Adrenal gland (tissue), 12 donors: Measurements from ENCODE around the gene APOB. TPM values are rescaled to one million over a fixed set of nuclear protein-coding genes. Genes with fewer than 3 reads are reported as not detected.

Experiments used
- DNase-seq, 7 donors: peaks; one replicate each; pipeline ENCODE4 v3.0.0-alpha.2; 2019 to 2020
- H3K27ac ChIP-seq, 5 donors: fragments of 200-600 bp; sonication (generic) in 4 of 5; 1 replicate in 3 of 5; 2 replicates in 2 of 5; pipeline versions ENCODE4 v1.5.1 to v1.8.0; 2016 to 2020; ENCODE audit warnings: mild to moderate bottlenecking in 1 of 5
- H3K27me3 ChIP-seq: fragments of 200-600 bp; 2 replicates; pipeline ENCODE4 v1.8.0; 2021
- H3K36me3 ChIP-seq, 2 donors: fragments of 200-600 bp; replicated peaks in 1 of 2; 1 replicate in 1 of 2; 2 replicates in 1 of 2; pipeline versions ENCODE4 v1.5.1 to v1.8.0; 2018 to 2022
- H3K4me1 ChIP-seq, 2 donors: fragments of 200-600 bp; replicated peaks in 1 of 2; 1 replicate in 1 of 2; 2 replicates in 1 of 2; pipeline versions ENCODE4 v1.5.1 to v1.8.0; 2018 to 2021
- H3K4me3 ChIP-seq, 4 donors: fragments of 200-600 bp; sonication (generic) in 3 of 4; one replicate each; pipeline ENCODE4 v1.5.1; 2016 to 2018
- H3K9me3 ChIP-seq, 3 donors: fragments of 200-600 bp; sonication (generic) in 1 of 3; replicated peaks in 1 of 3; 1 replicate in 2 of 3; 2 replicates in 1 of 3; pipeline versions ENCODE4 v1.5.1 to v1.8.0; 2016 to 2021
- CTCF ChIP-seq, 6 experiments: fragments of 450-650 bp in 4 of 6; fragments of 200-600 bp in 2 of 6; sonication (generic) in 1 of 6; IDR thresholded peaks; 1 replicate in 5 of 6; 2 replicates in 1 of 6; pipeline versions ENCODE4 v1.5.1 to v1.8.0; 2016 to 2021; ENCODE audit warnings: antibody characterized with exemption in 6 of 6, mild to moderate bottlenecking in 2 of 6, moderate library complexity in 1 of 6
- POLR2A ChIP-seq, 2 donors: fragments of 450-650 bp; IDR thresholded peaks; one replicate each; pipeline ENCODE4 v1.6.1; 2017; ENCODE audit warnings: antibody characterized with exemption in 2 of 2, mild to moderate bottlenecking in 2 of 2, moderate library complexity in 1 of 2
- WGBS, 4 donors: extraction: QIAGEN DNeasy Blood & Tissue Kit in 2 of 4; methylation state at CpG; one replicate each; pipeline versions ENCODE4 v1.1.5 to v1.1.7; 2013 to 2017; 5-methylcytosine and 5-hydroxymethylcytosine counted together
- intact Hi-C, 2 donors: fragments of 100-400 bp; cut with DNase I; formaldehyde crosslinking; loops; one replicate each; pipeline versions ENCODE4 v1.14.1 to v1.15.0; 2022 to 2023
- polyA plus RNA-seq, 3 donors: library from polyadenylated mRNA; stranded (reverse); fragments of 200-250 nt in 2 of 3; fragments of 350-450 nt in 1 of 3; fragmentation: Illumina TruSeq in 1 of 3; extraction: RNeasy Lipid Tissue Mini Kit (QIAGEN cat#74804) in 1 of 3; gene quantifications; one replicate each; pipeline ENCODE4 v1.2.3, GENCODE V29; 2013 to 2014
- total RNA-seq, 9 donors: library from RNA; depleted of rRNA in 4 of 9; stranded (reverse); fragments of >200 nt in 4 of 9; fragments of 120-200 nt in 1 of 9; fragmentation: NEBNext Ultra II Directional in 1 of 9; extraction: Animal tissue kit (Norgen Biotek cat#: 25700) in 1 of 9; gene quantifications; one replicate each; pipeline versions ENCODE4 v1.1.0 to v1.2.4, GENCODE V29; 2013 to 2023
- donor health status: healthy with polysubstance abuse.
- donor health status: Bipolar disorder and iron deficiency.
- donor health status: DM: yes; HTN: yes; CAD: no.
- donor health status: DM: no; HTN: no; CAD: no.
- donor health status: DM: no; HTN: no; CAD: no.
- donor health status: DM: yes; HTN: yes; CAD: no.

The APOB gene
- total and polyA plus RNA-seq, 12 donors = under 0.01 to 1.9 (median 0.16) TPM; not detected in 1

DNA sequence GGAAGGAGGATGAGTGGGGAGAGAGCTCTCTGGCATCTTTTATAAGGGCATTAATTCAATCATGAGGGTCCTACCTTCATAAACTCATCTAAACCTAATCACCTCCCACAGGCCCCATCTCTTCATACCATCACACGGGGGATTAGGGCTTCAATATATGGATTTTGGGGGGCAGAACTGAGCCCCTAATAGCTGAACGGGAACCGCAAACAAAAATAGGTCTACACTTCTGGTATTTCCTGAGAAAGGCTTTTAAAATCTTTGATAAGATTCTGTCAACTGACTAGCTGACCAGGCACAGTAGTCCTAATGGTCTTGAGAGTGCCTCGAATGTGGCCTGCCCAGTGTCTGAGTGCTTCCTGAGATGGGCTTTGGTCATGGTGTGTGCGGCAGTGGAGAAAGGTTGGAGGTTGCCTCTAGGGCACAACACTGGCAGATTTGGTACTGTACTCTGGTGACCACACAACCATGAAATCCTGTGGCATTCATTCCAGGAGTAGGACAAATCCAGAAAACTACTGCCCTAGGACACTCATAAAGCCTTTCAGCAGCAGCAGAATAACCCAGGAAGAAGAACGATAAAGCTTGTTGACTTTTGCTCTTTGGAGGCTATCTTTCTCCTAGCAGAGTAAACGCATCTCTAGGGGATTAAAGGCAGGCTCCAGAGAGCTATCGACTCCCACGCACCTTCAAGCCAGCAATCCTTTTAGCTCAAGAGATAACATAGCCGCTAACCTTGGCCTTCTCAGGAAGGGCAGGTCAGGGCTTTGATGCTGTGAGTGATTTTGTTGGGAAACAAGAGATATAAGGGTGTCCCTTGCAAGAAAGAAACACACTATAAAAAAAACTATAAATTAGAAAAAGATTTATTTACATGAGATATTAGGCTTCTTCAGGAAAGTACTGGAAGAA, 12.3 kb upstream of the APOB start:
- Histone ChIP-seq H3K36me3 (no peaks in the 10 kb centered on the region), H3K9me3 (no peaks in the 10 kb centered on the region), H3K27ac (no peak overlapping the region), H3K4me1 (no peaks in the 10 kb centered on the region), H3K4me3 (no peak overlapping the region), H3K27me3 (no peaks in the 10 kb centered on the region)
- TF ChIP-seq POLR2A (IDR thresholded peaks at IDR 0.05) = no peak
- no peak for TF ChIP-seq CTCF (IDR thresholded peaks at IDR 0.05)
- peak in 1 of 7 donors; percentile 18 for DNase-seq
- intact Hi-C loops = no loop called here
- 53 to 65% (median 59%) methylated on average over 9 to 10 of the region's 10 CpGs for WGBS, 4 donors

GRCh38 chr2:21055451-21055850, 11.6 kb upstream of the APOB start:
- no peak for TF ChIP-seq POLR2A (IDR thresholded peaks at IDR 0.05)
- no peak for TF ChIP-seq CTCF (IDR thresholded peaks at IDR 0.05)
- 85 to 94% (median 88%) methylated on average over 3 of the region's 3 CpGs for WGBS, 4 donors
- Histone ChIP-seq H3K36me3 (no peaks in the 10 kb centered on the region), H3K27me3 (no peaks in the 10 kb centered on the region), H3K27ac (no peak overlapping the region), H3K4me3 (no peak overlapping the region), H3K9me3 (no peaks in the 10 kb centered on the region), H3K4me1 (no peaks in the 10 kb centered on the region)
- DNase-seq = no peak
- intact Hi-C loops = no loop called here

DNA sequence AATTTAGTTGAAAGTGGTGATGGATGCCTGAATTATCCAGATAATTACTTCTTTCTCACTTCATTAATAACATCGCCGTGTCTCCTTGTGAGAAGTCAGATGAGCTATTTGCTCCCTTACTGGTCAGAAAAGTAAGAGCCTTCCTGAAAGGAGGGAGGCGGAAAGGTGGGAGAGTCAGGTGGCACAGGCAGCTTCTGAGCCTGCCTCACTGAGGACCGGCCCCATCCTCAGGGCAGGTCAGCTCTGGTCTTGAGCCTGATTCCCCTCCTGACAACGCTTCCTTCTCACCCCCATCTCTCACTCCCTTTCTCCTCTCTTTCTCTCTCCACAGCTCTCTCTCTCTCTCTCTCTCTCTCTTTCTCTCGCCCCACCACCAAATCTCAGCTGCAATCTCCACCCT, 10.1 kb upstream of the APOB start:
- TF ChIP-seq POLR2A (IDR thresholded peaks at IDR 0.05) (no peak), CTCF (IDR thresholded peaks at IDR 0.05) (no peak)
- H3K27me3 ChIP-seq = no peaks in the 10 kb centered on the region
- H3K4me1 ChIP-seq = no peaks in the 10 kb centered on the region
- H3K9me3 ChIP-seq = no peaks in the 10 kb centered on the region
- H3K36me3 ChIP-seq = no peaks in the 10 kb centered on the region
- WGBS, 4 donors = 93 to 97% (median 96%) methylated on average over 6 of the region's 6 CpGs
- intact Hi-C loops = no loop called here
- no peak overlapping the region for H3K4me3 ChIP-seq
- H3K27ac ChIP-seq = no peak overlapping the region
- no peak for DNase-seq

DNA sequence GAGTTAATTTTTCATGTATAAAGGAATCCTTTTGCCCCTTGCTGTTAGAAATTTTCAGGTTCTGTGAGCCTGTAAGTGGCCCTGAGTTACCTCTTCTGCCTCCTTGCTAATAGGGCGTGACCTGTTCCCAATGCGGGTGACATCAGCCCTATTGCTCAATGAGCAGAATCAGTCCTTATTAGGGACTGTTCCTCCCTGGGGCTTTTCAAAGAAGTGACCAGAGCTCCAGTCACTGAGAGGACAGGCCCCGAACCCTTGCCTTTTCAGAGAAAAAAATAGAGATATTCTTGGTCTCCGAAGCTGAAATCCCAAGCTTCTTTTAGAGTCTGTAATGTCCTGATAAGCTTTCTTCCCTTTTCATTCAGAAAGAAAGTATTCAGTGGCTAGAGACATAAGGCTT, 8.2 kb upstream of the APOB start:
- no peaks in the 10 kb centered on the region for H3K9me3 ChIP-seq
- H3K27ac ChIP-seq = no peak overlapping the region
- 67 to 75% (median 70%) methylated on average over 4 of the region's 4 CpGs for WGBS, 4 donors
- H3K4me3 ChIP-seq = no peak overlapping the region
- intact Hi-C loops = no loop called here
- no peaks in the 10 kb centered on the region for H3K36me3 ChIP-seq
- no peak for TF ChIP-seq POLR2A (IDR thresholded peaks at IDR 0.05)
- no peak for TF ChIP-seq CTCF (IDR thresholded peaks at IDR 0.05)
- H3K4me1 ChIP-seq = no peaks in the 10 kb centered on the region
- peak in 6 of 7 donors; percentile 18 to 65 (median 29) for DNase-seq
- H3K27me3 ChIP-seq = no peaks in the 10 kb centered on the region
